GM19397 (cell line): ENCODE data around the gene FBXO47.

Source experiments
- ATAC-seq: cut with Tn5 transposase; IDR thresholded peaks from one replicate; pipeline ENCODE4 v1.9.1; 2021; ENCODE audit warnings: mild to moderate bottlenecking, moderate library complexity; ENCODE audit not compliant: unreplicated experiment

Gene FBXO47

GRCh38 chr17:38888842-38889241, 78.4 kb downstream of the FBXO47 start:
- no peak for ATAC-seq

DNA sequence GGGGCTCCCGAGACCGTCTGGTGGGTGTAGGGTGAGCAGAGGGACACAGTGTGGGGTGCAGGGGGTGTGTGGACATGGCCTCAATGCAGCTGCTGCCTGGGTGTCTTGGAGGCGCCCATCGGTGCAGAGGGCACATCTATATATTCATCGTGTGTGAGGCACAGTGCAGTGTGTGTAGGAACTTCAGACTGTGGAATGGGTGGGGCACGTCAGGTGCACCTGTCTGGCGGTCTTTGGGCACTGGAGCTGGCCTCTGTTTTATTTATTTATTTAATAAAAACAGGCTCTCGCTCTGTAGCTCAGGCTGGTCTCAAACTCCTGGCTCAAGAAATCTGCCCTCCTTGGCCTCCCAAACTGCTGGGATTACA, 80.6 kb downstream of the FBXO47 start:
- no peak for ATAC-seq
